Glutamatergic neuron (in vitro differentiated cells): ENCODE measurements around the gene MXD1. TPM values are rescaled to one million over a fixed set of nuclear protein-coding genes. Genes with fewer than 3 reads are reported as not detected.

Experiments
- DNase-seq: peaks from one replicate; pipeline ENCODE4 v3.0.0; 2022
- H3K27ac Mint-ChIP-seq: one replicate; pipeline ENCODE4 v1.8.0; 2020; ENCODE audit warnings: mild to moderate bottlenecking, mixed read lengths, inconsistent platforms; ENCODE audit not compliant: unreplicated experiment
- H3K27me3 Mint-ChIP-seq: one replicate; pipeline ENCODE4 v1.8.0; 2020; ENCODE audit warnings: mild to moderate bottlenecking, moderate library complexity, mixed read lengths, inconsistent platforms; ENCODE audit not compliant: unreplicated experiment
- H3K36me3 Mint-ChIP-seq: one replicate; pipeline ENCODE4 v1.8.0; 2020; ENCODE audit warnings: mild to moderate bottlenecking, mixed read lengths, inconsistent platforms; ENCODE audit not compliant: unreplicated experiment
- H3K4me1 Mint-ChIP-seq: one replicate; pipeline ENCODE4 v1.8.0; 2020; ENCODE audit warnings: mild to moderate bottlenecking, low read depth, mixed read lengths, inconsistent platforms; ENCODE audit not compliant: unreplicated experiment
- H3K4me3 Mint-ChIP-seq: one replicate; pipeline ENCODE4 v1.8.0; 2020; ENCODE audit warnings: mild to moderate bottlenecking, mixed read lengths, inconsistent platforms; ENCODE audit not compliant: unreplicated experiment
- H3K9me3 Mint-ChIP-seq: one replicate; pipeline ENCODE4 v1.8.0; 2020; ENCODE audit warnings: mild to moderate bottlenecking, moderate library complexity, mixed read lengths, inconsistent platforms; ENCODE audit not compliant: unreplicated experiment
- total RNA-seq: library from RNA; stranded (reverse); fragmentation: NEBNext Ultra II Directional; extraction: Animal tissue kit (Norgen Biotek cat#: 25700); gene quantifications from one replicate; pipeline ENCODE4 v1.2.1, GENCODE V29; 2021; ENCODE audit not compliant: unreplicated experiment
- TF ChIP-seq, protein P1 (sequence below): fragments of 200-600 bp; sonication (generic); IDR thresholded peaks from one replicate; pipeline ENCODE4 v1.5.0; 2021; ENCODE audit not compliant: partially characterized antibody, unreplicated experiment

The MXD1 gene
- total RNA-seq, 1 donor from 2014 or later = 15.8 TPM

- no peak overlapping the region for H3K4me3 Mint-ChIP-seq
- no peaks in the 10 kb centered on the region for H3K4me1 Mint-ChIP-seq
- TF ChIP-seq, protein P1, sequence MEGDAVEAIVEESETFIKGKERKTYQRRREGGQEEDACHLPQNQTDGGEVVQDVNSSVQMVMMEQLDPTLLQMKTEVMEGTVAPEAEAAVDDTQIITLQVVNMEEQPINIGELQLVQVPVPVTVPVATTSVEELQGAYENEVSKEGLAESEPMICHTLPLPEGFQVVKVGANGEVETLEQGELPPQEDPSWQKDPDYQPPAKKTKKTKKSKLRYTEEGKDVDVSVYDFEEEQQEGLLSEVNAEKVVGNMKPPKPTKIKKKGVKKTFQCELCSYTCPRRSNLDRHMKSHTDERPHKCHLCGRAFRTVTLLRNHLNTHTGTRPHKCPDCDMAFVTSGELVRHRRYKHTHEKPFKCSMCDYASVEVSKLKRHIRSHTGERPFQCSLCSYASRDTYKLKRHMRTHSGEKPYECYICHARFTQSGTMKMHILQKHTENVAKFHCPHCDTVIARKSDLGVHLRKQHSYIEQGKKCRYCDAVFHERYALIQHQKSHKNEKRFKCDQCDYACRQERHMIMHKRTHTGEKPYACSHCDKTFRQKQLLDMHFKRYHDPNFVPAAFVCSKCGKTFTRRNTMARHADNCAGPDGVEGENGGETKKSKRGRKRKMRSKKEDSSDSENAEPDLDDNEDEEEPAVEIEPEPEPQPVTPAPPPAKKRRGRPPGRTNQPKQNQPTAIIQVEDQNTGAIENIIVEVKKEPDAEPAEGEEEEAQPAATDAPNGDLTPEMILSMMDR = no peak
- H3K36me3 Mint-ChIP-seq = peaks cover 4% of the 10 kb centered on the region
- DNase-seq = no peak
- peaks cover 4% of the 10 kb centered on the region for H3K9me3 Mint-ChIP-seq
- H3K27me3 Mint-ChIP-seq = peaks cover 4% of the 10 kb centered on the region
- no peak overlapping the region for H3K27ac Mint-ChIP-seq
These were observed 70.8 kb downstream of the MXD1 start for GRCh38 chr2:69985688-69986087.

GRCh38 chr2:69986691-69987090 is 71.8 kb downstream of the MXD1 start:
- TF ChIP-seq, protein P1 = no peak
- DNase-seq = no peak
- H3K9me3 Mint-ChIP-seq = peaks cover 4% of the 10 kb centered on the region
- H3K27ac Mint-ChIP-seq = no peak overlapping the region
- H3K36me3 Mint-ChIP-seq = peaks cover 4% of the 10 kb centered on the region
- H3K4me1 Mint-ChIP-seq = no peaks in the 10 kb centered on the region
- peaks cover 4% of the 10 kb centered on the region for H3K27me3 Mint-ChIP-seq
- H3K4me3 Mint-ChIP-seq = no peak overlapping the region

DNA sequence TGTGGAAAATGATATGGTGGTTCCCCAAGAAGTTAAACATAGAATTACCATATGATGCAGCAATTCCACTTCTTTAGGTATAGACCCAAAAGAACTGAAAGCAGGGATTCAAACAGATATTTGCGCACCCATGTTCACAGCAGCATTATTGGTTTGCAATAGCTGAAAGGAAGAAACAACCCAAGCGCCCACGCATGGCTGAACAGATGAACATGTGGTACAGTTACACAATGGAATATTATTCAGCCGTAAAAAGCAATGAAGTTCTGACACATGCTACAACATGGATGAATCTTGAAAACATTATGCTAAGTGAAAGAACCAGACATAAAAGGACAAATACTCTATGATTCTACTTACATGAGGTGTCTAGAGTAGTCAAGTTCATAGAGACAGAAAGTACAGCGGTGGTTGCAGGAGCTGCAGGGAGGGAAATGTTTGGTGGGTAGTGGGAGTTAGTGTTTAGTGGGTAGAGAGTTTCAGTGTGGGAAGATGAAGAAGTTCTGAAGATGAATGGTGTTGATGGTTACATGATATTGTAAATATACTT is 73.3 kb downstream of the MXD1 start:
- H3K27me3 Mint-ChIP-seq = peaks cover 3% of the 10 kb centered on the region
- TF ChIP-seq, protein P1 = no peak
- peaks cover 4% of the 10 kb centered on the region for H3K9me3 Mint-ChIP-seq
- DNase-seq = no peak
- no peaks in the 10 kb centered on the region for H3K4me1 Mint-ChIP-seq
- H3K4me3 Mint-ChIP-seq = no peak overlapping the region
- peaks cover 4% of the 10 kb centered on the region for H3K36me3 Mint-ChIP-seq
- H3K27ac Mint-ChIP-seq = no peak overlapping the region

GRCh38 chr2:69989009-69989408 is 74.1 kb downstream of the MXD1 start:
- Mint-ChIP-seq H3K36me3 (peaks cover 4% of the 10 kb centered on the region), H3K27me3 (peaks cover 2% of the 10 kb centered on the region), H3K4me3 (no peak overlapping the region), H3K27ac (no peak overlapping the region), H3K4me1 (no peaks in the 10 kb centered on the region), H3K9me3 (peaks cover 4% of the 10 kb centered on the region)
- TF ChIP-seq, protein P1 = no peak
- DNase-seq = no peak

- no peaks in the 10 kb centered on the region for H3K4me1 Mint-ChIP-seq
These were observed 74.7 kb downstream of the MXD1 start for GRCh38 chr2:69989441-69990105.

More at GRCh38 chr2:69989441-69990105, 74.7 kb downstream of the MXD1 start:
- H3K36me3 Mint-ChIP-seq = peaks cover 4% of the 10 kb centered on the region
- H3K27me3 Mint-ChIP-seq = peaks cover 2% of the 10 kb centered on the region
- no peak for DNase-seq
- no peak overlapping the region for H3K27ac Mint-ChIP-seq
- H3K9me3 Mint-ChIP-seq = peaks cover 4% of the 10 kb centered on the region
- no peak overlapping the region for H3K4me3 Mint-ChIP-seq
- TF ChIP-seq, protein P1 = no peak
